HG02884 (cell line): Measurements from ENCODE around the gene NFIX.

Experiments used
- ATAC-seq: cut with Tn5 transposase; IDR thresholded peaks from one replicate; pipeline ENCODE4 v1.9.1; 2021; ENCODE audit warnings: mild to moderate bottlenecking, moderate library complexity; ENCODE audit not compliant: unreplicated experiment

The NFIX gene

DNA sequence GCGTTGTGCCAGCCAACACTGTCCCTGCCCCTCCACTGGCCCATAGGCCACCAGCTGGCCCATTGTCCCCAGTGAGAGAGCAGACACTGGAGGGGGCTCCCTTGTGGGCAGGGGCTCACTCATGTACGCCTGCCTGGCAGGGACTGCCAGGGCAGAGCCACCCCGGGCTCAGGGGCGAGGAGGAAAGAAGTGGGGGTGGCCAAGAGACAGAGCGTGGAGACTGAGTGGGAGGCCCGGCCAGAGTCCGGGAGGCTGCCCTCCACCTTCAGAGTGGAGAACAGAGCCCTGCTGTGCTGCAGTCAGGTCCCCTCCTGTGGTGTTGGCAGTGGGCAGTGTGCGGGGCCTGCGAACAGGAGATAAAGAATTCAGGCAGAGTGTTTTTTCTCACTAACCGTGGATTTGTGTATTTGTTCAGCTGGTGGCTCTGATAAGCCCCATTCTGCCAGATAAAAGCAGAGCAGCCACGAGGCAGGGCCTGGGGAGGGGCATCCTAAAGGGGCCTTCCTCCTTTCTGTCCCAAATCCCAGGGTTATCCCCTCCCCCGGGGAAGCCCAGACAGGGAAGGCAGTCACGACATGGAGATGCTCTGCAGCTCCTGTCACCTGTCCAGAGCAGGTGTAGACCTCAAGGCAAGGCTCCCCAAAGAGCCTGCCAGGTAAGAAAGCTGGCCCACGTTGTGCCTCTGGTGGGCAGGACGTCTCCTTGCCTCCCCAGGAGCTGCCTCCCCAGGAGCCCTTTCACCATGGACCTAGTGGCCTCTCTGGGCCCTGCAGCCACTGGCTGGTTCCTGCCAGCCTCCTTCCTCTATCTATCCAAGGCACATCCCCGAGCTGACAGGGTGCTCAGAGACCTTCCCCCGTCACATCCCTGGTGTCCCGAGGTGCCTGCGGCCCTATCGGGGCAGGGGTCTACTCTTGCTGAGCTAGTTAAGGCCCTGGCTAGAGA is 74.4 kb downstream of the NFIX start:
- no peak for ATAC-seq

DNA sequence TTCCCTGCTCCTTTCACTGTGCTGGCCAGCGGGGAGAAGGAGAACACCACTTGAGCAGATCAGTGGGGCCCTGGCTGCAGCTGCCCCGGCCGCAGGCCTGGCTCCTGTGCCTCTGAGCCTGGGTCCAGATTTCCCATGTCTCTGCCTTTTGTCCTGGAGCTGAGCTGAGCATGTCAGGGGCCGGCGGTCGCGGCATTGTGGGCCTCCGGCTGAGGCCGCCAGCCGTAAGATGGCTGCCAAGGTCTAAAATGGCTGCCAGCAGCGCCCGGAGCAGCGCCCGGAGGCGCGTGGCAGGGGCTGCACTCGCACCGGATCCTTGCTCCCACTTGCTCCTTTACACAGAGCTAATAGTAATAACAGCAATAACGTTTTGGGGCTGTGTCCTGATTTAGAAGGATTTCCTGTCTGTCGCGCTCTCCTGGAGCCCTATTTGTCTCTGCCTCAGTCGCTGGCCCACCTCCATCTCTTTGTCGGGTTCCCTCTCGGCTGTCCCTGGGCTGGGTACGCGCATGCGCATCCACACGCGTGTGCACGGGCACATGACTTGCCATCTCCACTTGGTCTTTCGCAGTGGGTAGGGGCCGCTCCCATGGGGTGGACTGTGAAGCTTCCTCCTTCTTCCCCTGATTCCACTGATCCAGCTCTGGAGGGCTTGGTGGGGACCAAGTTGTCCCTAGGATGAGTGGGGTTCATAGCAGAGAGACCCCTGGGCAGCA is 75.3 kb downstream of the NFIX start:
- ATAC-seq: no peak

DNA sequence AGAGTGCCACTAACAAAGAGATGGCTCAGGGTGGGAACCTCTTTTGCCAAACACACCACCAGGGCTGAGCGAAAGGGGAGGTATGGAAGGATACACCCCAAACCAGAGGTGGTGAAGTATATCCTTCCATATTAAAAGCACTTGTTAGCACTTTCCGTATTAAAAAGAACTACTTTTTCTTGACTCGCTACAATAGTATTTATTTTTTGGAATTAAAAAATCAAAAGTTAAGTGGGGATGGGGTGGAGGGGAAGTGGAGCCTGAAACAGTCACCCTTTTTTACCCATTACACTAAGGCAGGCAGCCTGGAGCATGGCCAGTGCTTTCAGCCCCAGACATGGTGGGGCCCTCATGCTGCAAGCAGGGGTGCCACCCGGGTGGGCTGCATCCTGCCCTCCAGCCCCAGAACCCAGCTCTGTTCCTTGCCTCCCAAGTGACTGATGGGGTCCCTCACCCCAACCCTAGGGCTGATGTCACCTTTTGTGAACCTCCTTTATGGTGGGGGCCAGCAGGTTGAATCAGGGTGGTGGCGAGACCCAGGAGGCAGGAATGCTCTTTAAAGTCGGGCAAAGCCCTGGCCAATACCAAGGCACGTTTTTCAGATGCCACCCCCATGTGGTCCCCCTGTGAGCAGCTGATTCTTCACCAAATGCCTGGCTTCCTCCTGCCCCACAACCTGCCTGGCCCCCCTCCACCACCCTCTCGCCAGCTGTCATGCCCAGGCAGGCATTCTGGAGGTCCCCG is 76.3 kb downstream of the NFIX start:
- no peak for ATAC-seq

DNA sequence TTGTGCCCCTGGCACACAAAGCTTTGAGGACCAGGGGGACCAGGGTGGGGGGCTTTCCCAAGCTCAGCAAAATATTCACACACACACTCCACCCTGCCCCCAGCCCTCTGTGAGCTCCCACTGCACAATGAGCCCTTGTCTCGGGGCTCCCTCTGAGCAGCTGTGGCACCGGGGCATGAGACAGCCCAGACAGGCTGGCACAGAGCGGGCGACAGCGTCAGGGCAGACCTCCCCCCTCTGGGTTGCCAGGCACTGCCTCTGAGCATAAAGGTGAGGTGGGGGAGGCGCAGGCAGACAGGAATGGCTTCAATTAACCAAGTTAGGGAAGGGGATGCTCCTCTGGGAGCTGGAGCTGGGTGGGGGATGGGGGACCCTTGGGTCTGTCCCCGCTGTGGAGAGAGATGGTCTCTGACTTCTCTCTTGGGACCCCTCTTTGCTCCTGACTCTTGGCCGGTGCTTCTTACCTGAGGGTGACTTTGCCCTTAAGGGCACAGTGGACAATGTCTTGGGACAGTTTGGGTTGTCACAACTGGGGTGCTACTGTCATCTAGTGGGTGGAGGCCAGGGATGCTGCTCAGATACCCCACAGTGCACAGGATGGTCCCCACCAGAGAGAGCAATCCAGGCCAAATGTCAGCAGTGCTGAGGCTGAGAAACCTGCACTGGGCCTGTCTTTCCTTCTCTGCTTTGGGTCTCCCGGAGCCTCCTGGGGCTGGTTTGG is 77.1 kb downstream of the NFIX start:
- no peak for ATAC-seq

DNA sequence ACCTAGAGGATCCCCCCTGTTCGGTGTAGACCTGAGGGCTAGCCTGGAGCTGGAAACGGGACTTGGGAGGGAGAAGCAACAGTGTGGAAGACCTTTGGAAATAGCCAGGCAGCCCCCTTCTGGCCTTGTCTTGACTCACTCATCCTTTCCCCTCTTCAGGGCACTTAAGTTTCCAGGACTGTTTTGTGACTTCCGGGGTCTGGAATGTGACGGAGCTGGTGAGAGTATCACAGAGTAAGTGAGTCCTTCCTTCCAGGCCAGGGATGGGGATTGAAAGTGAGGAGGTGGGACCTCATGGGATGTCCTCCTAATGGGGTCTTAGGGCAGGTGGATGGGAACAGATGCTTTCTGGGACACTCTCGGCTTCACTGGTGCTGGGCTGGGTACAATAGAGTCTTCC is 78.0 kb downstream of the NFIX start:
- no peak for ATAC-seq

GRCh38 chr19:13074378-13074777 is 79.1 kb downstream of the NFIX start:
- ATAC-seq: no peak

DNA sequence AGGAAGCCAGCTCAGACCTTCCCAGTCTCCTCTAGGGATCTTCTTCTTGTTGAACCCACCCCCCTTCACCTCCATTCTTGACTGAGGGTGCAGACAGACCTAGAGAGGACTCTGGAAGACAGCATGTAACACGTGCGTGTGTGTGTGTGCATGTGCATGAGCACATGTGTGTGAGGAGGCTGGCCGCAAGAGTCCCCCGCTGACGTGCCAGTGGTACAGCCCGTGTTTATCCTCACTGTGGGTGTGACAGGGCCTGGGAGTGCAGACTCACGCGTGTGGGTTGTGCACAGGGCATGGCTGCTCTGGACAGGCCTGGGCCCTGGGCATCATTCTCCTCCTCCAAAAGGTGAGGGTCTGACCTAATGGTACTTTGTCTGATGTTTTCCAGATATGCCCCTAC is 81.0 kb downstream of the NFIX start:
- no peak for ATAC-seq

GRCh38 chr19:13076787-13077186 is 81.5 kb downstream of the NFIX start:
- ATAC-seq: no peak

GRCh38 chr19:13077240-13077639 is 82.0 kb downstream of the NFIX start:
- no peak for ATAC-seq

GRCh38 chr19:13078381-13078780 is 83.1 kb downstream of the NFIX start:
- no peak for ATAC-seq

- ATAC-seq: no peak
These were observed 83.7 kb downstream of the NFIX start for GRCh38 chr19:13078897-13079541.

DNA sequence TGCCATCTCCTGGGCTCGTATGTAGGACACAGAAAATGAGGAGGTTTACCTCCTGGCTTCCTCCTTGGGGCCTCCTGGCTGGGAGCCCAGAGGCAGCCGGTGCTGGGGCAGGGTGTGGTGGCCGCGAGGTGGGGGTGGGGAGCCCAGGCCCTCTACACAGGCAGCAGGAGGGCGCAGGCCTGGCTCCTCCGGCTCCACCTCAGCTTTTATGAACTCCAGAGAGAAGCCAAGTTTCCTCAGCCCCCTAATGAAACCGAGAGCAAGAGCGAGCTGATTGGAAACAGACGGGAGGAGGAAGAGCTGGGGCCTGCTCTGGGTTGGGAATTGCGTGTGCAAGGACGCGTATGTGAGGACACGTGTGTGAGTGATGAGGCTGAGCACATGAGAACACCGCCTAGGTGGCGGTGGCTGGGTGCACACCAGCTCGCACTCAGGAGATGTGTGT is 84.3 kb downstream of the NFIX start:
- ATAC-seq: no peak

- ATAC-seq: no peak
These were observed 87.1 kb downstream of the NFIX start for GRCh38 chr19:13082192-13083007.

GRCh38 chr19:13083008-13083404 is 87.7 kb downstream of the NFIX start:
- ATAC-seq: no peak

GRCh38 chr19:13083627-13084026 is 88.4 kb downstream of the NFIX start:
- ATAC-seq: no peak

DNA sequence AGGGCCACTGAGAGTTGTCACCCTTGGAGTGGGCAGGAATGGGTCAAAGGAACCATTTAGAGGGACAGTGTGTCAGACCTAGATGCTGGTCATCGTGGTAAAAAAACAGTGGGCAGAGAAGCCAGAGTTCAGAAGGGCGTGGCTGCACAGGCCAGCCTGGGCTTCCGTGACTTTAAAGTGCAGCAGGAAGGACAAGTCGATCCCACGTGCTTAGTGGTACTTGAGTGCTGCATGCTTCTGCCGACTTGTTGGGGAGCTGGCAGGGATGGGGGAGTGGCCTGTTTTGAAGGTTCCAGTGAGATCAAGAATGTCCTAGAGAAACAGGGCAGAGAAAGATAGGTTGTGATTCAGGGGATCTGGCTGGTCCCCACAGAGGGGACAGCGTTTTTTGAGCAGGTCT is 90.4 kb downstream of the NFIX start:
- no peak for ATAC-seq

- no peak for ATAC-seq
These were observed 91.1 kb downstream of the NFIX start for GRCh38 chr19:13086341-13086740.

- ATAC-seq: no peak
These were observed 92.0 kb downstream of the NFIX start for GRCh38 chr19:13087295-13087694.

- ATAC-seq: no peak
These were observed 92.7 kb downstream of the NFIX start for GRCh38 chr19:13087795-13088537.
